ENCODE data around the gene WDCP.

DNA sequence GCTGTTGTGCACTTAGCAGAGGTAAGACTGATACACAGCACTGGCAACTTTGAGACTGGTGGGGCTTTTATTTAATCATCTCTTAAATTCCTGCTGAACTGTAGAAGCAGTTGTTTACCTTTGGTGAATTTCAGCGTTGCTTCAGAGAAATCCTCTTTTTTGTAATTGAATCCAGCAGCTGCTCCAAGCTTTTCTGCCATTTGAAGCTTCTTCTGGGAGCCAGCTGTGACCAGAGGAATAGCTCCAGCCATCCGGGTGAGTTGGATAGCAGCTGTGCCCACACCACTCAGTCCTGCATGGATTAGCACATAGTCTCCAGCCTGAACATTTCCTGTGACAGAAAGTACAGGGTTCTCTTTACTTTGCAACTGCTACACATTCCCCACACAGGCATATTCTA is 33.5 kb upstream of the WDCP start:
- TF ChIP-seq, protein P1, sequence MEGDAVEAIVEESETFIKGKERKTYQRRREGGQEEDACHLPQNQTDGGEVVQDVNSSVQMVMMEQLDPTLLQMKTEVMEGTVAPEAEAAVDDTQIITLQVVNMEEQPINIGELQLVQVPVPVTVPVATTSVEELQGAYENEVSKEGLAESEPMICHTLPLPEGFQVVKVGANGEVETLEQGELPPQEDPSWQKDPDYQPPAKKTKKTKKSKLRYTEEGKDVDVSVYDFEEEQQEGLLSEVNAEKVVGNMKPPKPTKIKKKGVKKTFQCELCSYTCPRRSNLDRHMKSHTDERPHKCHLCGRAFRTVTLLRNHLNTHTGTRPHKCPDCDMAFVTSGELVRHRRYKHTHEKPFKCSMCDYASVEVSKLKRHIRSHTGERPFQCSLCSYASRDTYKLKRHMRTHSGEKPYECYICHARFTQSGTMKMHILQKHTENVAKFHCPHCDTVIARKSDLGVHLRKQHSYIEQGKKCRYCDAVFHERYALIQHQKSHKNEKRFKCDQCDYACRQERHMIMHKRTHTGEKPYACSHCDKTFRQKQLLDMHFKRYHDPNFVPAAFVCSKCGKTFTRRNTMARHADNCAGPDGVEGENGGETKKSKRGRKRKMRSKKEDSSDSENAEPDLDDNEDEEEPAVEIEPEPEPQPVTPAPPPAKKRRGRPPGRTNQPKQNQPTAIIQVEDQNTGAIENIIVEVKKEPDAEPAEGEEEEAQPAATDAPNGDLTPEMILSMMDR (IDR thresholded peaks at IDR 0.05): no peak
- no peak for TF ChIP-seq EP300 (IDR thresholded peaks at IDR 0.05)
